Smooth muscle cell (in vitro differentiated cells): ENCODE measurements around the gene SVIL. TPM values are rescaled to one million over a fixed set of nuclear protein-coding genes. Genes with fewer than 3 reads are reported as not detected.
"Not testable (repeated sequence)": the region's sequence is repeated elsewhere in the genome, so short reads cannot be mapped to it uniquely, and the experiment has no call there.

Experiments
- DNase-seq: peaks from one replicate; lab custom pipeline; 2025; ENCODE audit not compliant: unreplicated experiment; lab: John Stamatoyannopoulos, UW
- H2AFZ ChIP-seq: fragments of 200-600 bp; sonication (generic); 2 replicates; pipeline ENCODE4 v1.6.0; 2016; ENCODE audit warnings: antibody characterized with exemption, low read depth, mild to moderate bottlenecking
- H3F3A ChIP-seq: fragments of 200-600 bp; sonication (generic); 2 replicates; pipeline ENCODE4 v1.6.0; 2017; ENCODE audit warnings: antibody characterized with exemption, low read depth
- H3K27ac ChIP-seq: fragments of 200-600 bp; sonication (generic); 2 replicates; pipeline ENCODE4 v1.5.1; 2016; ENCODE audit warnings: low read depth, mild to moderate bottlenecking
- H3K27me3 ChIP-seq: fragments of 200-600 bp; sonication (generic); 2 replicates; pipeline ENCODE4 v1.6.1; 2016; ENCODE audit warnings: low read depth, mild to moderate bottlenecking
- H3K36me3 ChIP-seq: fragments of 200-600 bp; sonication (generic); 2 replicates; pipeline ENCODE4 v1.5.1; 2016; ENCODE audit warnings: low read depth
- H3K4me1 ChIP-seq: fragments of 200-600 bp; sonication (generic); 2 replicates; pipeline ENCODE4 v1.5.1; 2016; ENCODE audit warnings: low read depth
- H3K4me2 ChIP-seq: fragments of 200-600 bp; sonication (generic); 2 replicates; pipeline ENCODE4 v1.6.0; 2016; ENCODE audit warnings: mild to moderate bottlenecking
- H3K4me3 ChIP-seq: fragments of 200-600 bp; sonication (generic); 2 replicates; pipeline ENCODE4 v1.5.1; 2016; ENCODE audit warnings: mild to moderate bottlenecking
- H3K79me2 ChIP-seq: fragments of 200-600 bp; sonication (generic); 2 replicates; pipeline ENCODE4 v1.6.0; 2016; ENCODE audit warnings: low read depth, mild to moderate bottlenecking
- H3K9ac ChIP-seq: fragments of 200-600 bp; sonication (generic); 2 replicates; pipeline ENCODE4 v1.6.0; 2016; ENCODE audit warnings: low read depth
- H3K9me3 ChIP-seq: fragments of 200-600 bp; sonication (generic); replicated peaks from 2 replicates; pipeline ENCODE4 v1.5.1; 2016; ENCODE audit warnings: low read depth
- H4K20me1 ChIP-seq: fragments of 200-600 bp; sonication (generic); 2 replicates; pipeline ENCODE4 v1.6.0; 2016; ENCODE audit warnings: low read depth
- CTCF ChIP-seq: fragments of 200-600 bp; sonication (generic); IDR thresholded peaks from 2 replicates; pipeline ENCODE4 v1.5.1; 2017; ENCODE audit warnings: borderline replicate concordance, mild to moderate bottlenecking, antibody characterized with exemption; ENCODE audit not compliant: insufficient read depth, poor library complexity, severe bottlenecking
- WGBS: methylation state at CpG from one replicate; pipeline ENCODE4 v1.1.7; 2016; ENCODE audit warnings: low lambda C conversion rate; 5-methylcytosine and 5-hydroxymethylcytosine counted together
- polyA plus RNA-seq: library from polyadenylated mRNA; unstranded; fragments of >200 nt; fragmentation: Nextera tagmentation; extraction: Ambion mirVana; gene quantifications from 2 replicates; pipeline ENCODE4 v1.2.1, GENCODE V29; 2016
- total RNA-seq: library from RNA; depleted of rRNA; stranded (reverse); fragments of >200 nt; gene quantifications from 2 replicates; pipeline ENCODE4 v1.2.3, GENCODE V29; 2014

SVIL gene
- total and polyA plus RNA-seq, 2 experiments from 2014 or later: 32.5 to 33.0 TPM

- no peak overlapping the region for H3K27ac ChIP-seq
- 70% methylated on average over 15 of the region's 15 CpGs for WGBS
- no peak overlapping the region for H3K4me3 ChIP-seq
- H4K20me1 ChIP-seq: peaks cover 93% of the 10 kb centered on the region
- no peaks in the 10 kb centered on the region for H3K36me3 ChIP-seq
- H3K79me2 ChIP-seq: peaks cover 15% of the 10 kb centered on the region
- H2AFZ ChIP-seq: no peak overlapping the region
- no peaks in the 10 kb centered on the region for H3F3A ChIP-seq
- no peak overlapping the region for H3K9ac ChIP-seq
- H3K9me3 ChIP-seq: no peaks in the 10 kb centered on the region
- H3K27me3 ChIP-seq: no peaks in the 10 kb centered on the region
- no peak for DNase-seq
- no peak for TF ChIP-seq CTCF
- H3K4me1 ChIP-seq: peaks cover 16% of the 10 kb centered on the region
- peak overlapping the region; percentile 33 for H3K4me2 ChIP-seq
These were observed 93.2 kb downstream of the SVIL start for GRCh38 chr10:29541422-29542210.

GRCh38 chr10:29540016-29540415 lies 94.8 kb downstream of the SVIL start:
- H3F3A ChIP-seq: peaks cover 8% of the 10 kb centered on the region
- H3K79me2 ChIP-seq: peaks cover 8% of the 10 kb centered on the region
- H3K4me3 ChIP-seq: no peak overlapping the region
- H3K9ac ChIP-seq: no peak overlapping the region
- no peak overlapping the region for H3K27ac ChIP-seq
- no peak overlapping the region for H2AFZ ChIP-seq
- H3K36me3 ChIP-seq: no peaks in the 10 kb centered on the region
- H4K20me1 ChIP-seq: peaks cover 94% of the 10 kb centered on the region
- no peak overlapping the region for H3K4me2 ChIP-seq
- no peaks in the 10 kb centered on the region for H3K9me3 ChIP-seq
- WGBS: 73% methylated on average over 10 of the region's 10 CpGs
- peaks cover 28% of the 10 kb centered on the region for H3K4me1 ChIP-seq
- DNase-seq: no peak
- no peaks in the 10 kb centered on the region for H3K27me3 ChIP-seq
- no peak for TF ChIP-seq CTCF

- Histone ChIP-seq H4K20me1 (peaks cover 94% of the 10 kb centered on the region), H2AFZ (no peak overlapping the region), H3K9me3 (no peaks in the 10 kb centered on the region), H3K36me3 (no peaks in the 10 kb centered on the region), H3K79me2 (peaks cover 8% of the 10 kb centered on the region), H3K4me2 (no peak overlapping the region), H3K27ac (no peak overlapping the region), H3F3A (peaks cover 13% of the 10 kb centered on the region), H3K4me1 (peaks cover 33% of the 10 kb centered on the region), H3K4me3 (no peak overlapping the region), H3K9ac (no peak overlapping the region), H3K27me3 (no peaks in the 10 kb centered on the region)
- no peak for TF ChIP-seq CTCF
- DNase-seq: no peak
- 96% methylated on average over 6 of the region's 6 CpGs for WGBS
These were observed 95.4 kb downstream of the SVIL start for GRCh38 chr10:29539412-29539811.

- H4K20me1 ChIP-seq: peaks cover 94% of the 10 kb centered on the region
- WGBS: 96% methylated on average over 7 of the region's 7 CpGs
- no peak for TF ChIP-seq CTCF
These were observed 97.0 kb downstream of the SVIL start for GRCh38 chr10:29537799-29538198.

GRCh38 chr10:29536691-29537090 lies 98.1 kb downstream of the SVIL start:
- H2AFZ ChIP-seq, H3K4me3 ChIP-seq, H3K9me3 ChIP-seq, DNase-seq, H3K4me2 ChIP-seq, H3K9ac ChIP-seq, H3K27me3 ChIP-seq, H3K79me2 ChIP-seq, H3K27ac ChIP-seq, H3K36me3 ChIP-seq: not testable (repeated sequence)
- 94% methylated on average over 8 of the region's 8 CpGs for WGBS
- peaks cover 25% of the 10 kb centered on the region for H3K4me1 ChIP-seq
- H4K20me1 ChIP-seq: peaks cover 94% of the 10 kb centered on the region
- peaks cover 13% of the 10 kb centered on the region for H3F3A ChIP-seq

More at GRCh38 chr10:29537799-29538198, 97.0 kb downstream of the SVIL start:
- H3K4me3 ChIP-seq: no peak overlapping the region
- DNase-seq: no peak
- H3F3A ChIP-seq: peaks cover 13% of the 10 kb centered on the region
- H3K9ac ChIP-seq: no peak overlapping the region
- H3K9me3 ChIP-seq: no peaks in the 10 kb centered on the region
- no peaks in the 10 kb centered on the region for H3K36me3 ChIP-seq
- no peak overlapping the region for H3K4me2 ChIP-seq
- peaks cover 8% of the 10 kb centered on the region for H3K79me2 ChIP-seq
- H3K27ac ChIP-seq: no peak overlapping the region
- H3K27me3 ChIP-seq: no peaks in the 10 kb centered on the region
- peaks cover 33% of the 10 kb centered on the region for H3K4me1 ChIP-seq
- H2AFZ ChIP-seq: no peak overlapping the region
